GM18951 (cell line): ENCODE measurements around the gene VIT.

ENCODE experiments used
- POLR2A ChIP-seq: IDR thresholded peaks from 4 replicates; pipeline ENCODE4 v1.6.1; 2011; ENCODE audit warnings: mild to moderate bottlenecking; ENCODE audit not compliant: insufficient read length, insufficient read depth; ENCODE audit errors: extremely low read depth
- in situ Hi-C: fragments of 300-500 bp; cut with MboI; formaldehyde crosslinking; loops from one replicate; pipeline ENCODE4 v1.12.0; 2022; ENCODE audit warnings: low sequenced_read_pairs, mixed read lengths, inconsistent platforms; ENCODE audit not compliant: unreplicated experiment

Gene VIT

GRCh38 chr2:36692121-36692520 lies 4.4 kb upstream of the VIT start:
- in situ Hi-C loops = no loop called here
- TF ChIP-seq POLR2A = no peak

GRCh38 chr2:36693825-36694224 lies 2.7 kb upstream of the VIT start:
- in situ Hi-C loops = no loop called here
- TF ChIP-seq POLR2A = no peak

GRCh38 chr2:36695746-36696415 lies 626 bp upstream of the VIT start:
- TF ChIP-seq POLR2A = no peak
- in situ Hi-C loops = no loop called here

- in situ Hi-C loops = no loop called here
- TF ChIP-seq POLR2A = no peak
These were observed 1.0 kb downstream of the VIT start for GRCh38 chr2:36697424-36698066.

- in situ Hi-C loops = no loop called here
- TF ChIP-seq POLR2A = no peak
These were observed 2.5 kb downstream of the VIT start for GRCh38 chr2:36698993-36699392.

GRCh38 chr2:36700311-36700710 lies 3.8 kb downstream of the VIT start:
- no peak for TF ChIP-seq POLR2A
- in situ Hi-C loops = no loop called here

GRCh38 chr2:36701391-36701795 lies 4.9 kb downstream of the VIT start:
- TF ChIP-seq POLR2A = no peak
- in situ Hi-C loops = no loop called here

GRCh38 chr2:36701918-36702317 lies 5.4 kb downstream of the VIT start:
- in situ Hi-C loops = no loop called here

GRCh38 chr2:36702781-36703180 lies 6.3 kb downstream of the VIT start:
- TF ChIP-seq POLR2A = no peak
- in situ Hi-C loops = no loop called here

More at GRCh38 chr2:36701918-36702317, 5.4 kb downstream of the VIT start:
- no peak for TF ChIP-seq POLR2A

GRCh38 chr2:36704475-36705150 lies 8.1 kb downstream of the VIT start:
- no peak for TF ChIP-seq POLR2A
- in situ Hi-C loops = no loop called here

- TF ChIP-seq POLR2A = no peak
- in situ Hi-C loops = no loop called here
These were observed 9.0 kb downstream of the VIT start for GRCh38 chr2:36705326-36706020.

- no peak for TF ChIP-seq POLR2A
- in situ Hi-C loops = no loop called here
These were observed 9.7 kb downstream of the VIT start for GRCh38 chr2:36706021-36706876.

- in situ Hi-C loops = no loop called here
- no peak for TF ChIP-seq POLR2A
These were observed 10.5 kb downstream of the VIT start for GRCh38 chr2:36707050-36707449.
